SU-DHL-6 (cell line): ENCODE data around the gene RAD51.
"Not testable (repeated sequence)": the region's sequence is repeated elsewhere in the genome, so short reads cannot be mapped to it uniquely, and the experiment has no call there.

Source experiments
- H2AFZ ChIP-seq: fragments of 200-600 bp; sonication (generic); 2 replicates; pipeline ENCODE4 v1.6.1; 2014; ENCODE audit warnings: low read depth, mild to moderate bottlenecking, moderate library complexity, mixed read lengths, antibody characterized with exemption, low read length; ENCODE audit not compliant: severe bottlenecking
- H3F3A ChIP-seq: fragments of 200-600 bp; shearing (Covaris generic); 2 replicates; pipeline ENCODE4 v1.6.0; 2016; ENCODE audit warnings: antibody characterized with exemption, mild to moderate bottlenecking; ENCODE audit not compliant: insufficient read depth
- H3K27ac ChIP-seq: fragments of 200-600 bp; sonication (generic); 2 replicates; pipeline ENCODE4 v1.5.1; 2016; ENCODE audit warnings: low read depth, mild to moderate bottlenecking, low read length, moderate library complexity, mixed read lengths
- H3K27me3 ChIP-seq: fragments of 200-600 bp; sonication (generic), shearing (Covaris generic); 2 replicates; pipeline ENCODE4 v1.6.0; 2014; ENCODE audit warnings: mild to moderate bottlenecking, low read length
- H3K36me3 ChIP-seq: fragments of 200-600 bp; sonication (generic); 2 replicates; pipeline ENCODE4 v1.6.1; 2014; ENCODE audit warnings: mild to moderate bottlenecking, low read length, mixed read lengths
- H3K4me2 ChIP-seq: fragments of 300-600, 200-600 bp; shearing (Covaris generic), sonication (generic); 2 replicates; pipeline ENCODE4 v1.6.0; 2014; ENCODE audit warnings: low read length, low read depth, mild to moderate bottlenecking; ENCODE audit not compliant: poor library complexity, severe bottlenecking
- H3K4me3 ChIP-seq: fragments of 200-600 bp; sonication (generic); 2 replicates; pipeline ENCODE4 v1.5.1; 2014; ENCODE audit warnings: antibody characterized with exemption, low read length, mild to moderate bottlenecking, mixed read lengths; ENCODE audit not compliant: insufficient read depth, poor library complexity, severe bottlenecking
- H3K79me2 ChIP-seq: fragments of 200-600 bp; sonication (generic); 2 replicates; pipeline ENCODE4 v1.6.1; 2014; ENCODE audit warnings: mild to moderate bottlenecking, low read length, moderate library complexity; ENCODE audit not compliant: insufficient read depth
- H3K9ac ChIP-seq: fragments of 200-600 bp; sonication (generic); 2 replicates; pipeline ENCODE4 v1.7.0; 2014; ENCODE audit warnings: mild to moderate bottlenecking, low read length
- H3K9me2 ChIP-seq: fragments of 200-600 bp; sonication (generic); replicated peaks from 2 replicates; pipeline ENCODE4 v1.6.1; 2014; ENCODE audit warnings: low read length; ENCODE audit not compliant: insufficient read depth
- H3K9me3 ChIP-seq: fragments of 200-600 bp; sonication (generic); 2 replicates; pipeline ENCODE4 v1.6.1; 2014; ENCODE audit warnings: low read length, mixed read lengths; ENCODE audit not compliant: insufficient read depth
- H4K20me1 ChIP-seq: fragments of 200-600 bp; sonication (generic); 2 replicates; pipeline ENCODE4 v1.6.1; 2014; ENCODE audit warnings: low read depth, mild to moderate bottlenecking, antibody characterized with exemption, low read length, moderate library complexity, mixed read lengths
- EZH2phosphoT487 ChIP-seq: fragments of 200-600 bp; sonication (generic), shearing (Covaris generic); conservative IDR thresholded peaks from 2 replicates; pipeline ENCODE4 v1.6.1; 2018; ENCODE audit warnings: mild to moderate bottlenecking, antibody characterized with exemption, low read length, moderate library complexity, mixed read lengths
- TF ChIP-seq, protein P1 (sequence below): fragments of 200-600 bp; sonication (generic); IDR thresholded peaks from one replicate; pipeline ENCODE4 v1.5.1; 2017; ENCODE audit warnings: antibody characterized with exemption, mild to moderate bottlenecking, low read length, moderate library complexity; ENCODE audit not compliant: insufficient read depth, poor library complexity, severe bottlenecking

RAD51 gene

DNA sequence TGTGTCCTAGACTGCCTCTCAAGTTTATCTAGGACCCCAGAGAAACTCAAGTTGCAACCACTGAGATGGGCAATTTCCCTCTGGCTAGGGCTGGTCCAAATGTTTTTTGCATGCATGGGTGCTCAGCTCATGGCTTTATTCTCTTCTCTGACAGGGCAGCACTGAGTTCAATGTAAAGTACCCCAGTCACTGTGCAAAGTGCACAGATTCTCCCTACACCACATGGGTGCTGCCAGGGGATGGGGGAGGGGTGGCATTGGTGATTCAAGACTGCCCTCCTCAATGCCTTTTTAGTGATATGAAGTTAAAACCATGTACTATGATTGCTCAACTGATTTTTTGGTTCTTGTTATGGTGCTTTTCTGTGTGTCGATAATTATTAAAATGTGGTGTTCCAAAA, 14.8 kb upstream of the RAD51 start:
- H2AFZ ChIP-seq: peak overlapping the region; percentile 28
- no peak overlapping the region for H3K4me3 ChIP-seq
- no peaks in the 10 kb centered on the region for H3K9me3 ChIP-seq
- TF ChIP-seq, protein P1, sequence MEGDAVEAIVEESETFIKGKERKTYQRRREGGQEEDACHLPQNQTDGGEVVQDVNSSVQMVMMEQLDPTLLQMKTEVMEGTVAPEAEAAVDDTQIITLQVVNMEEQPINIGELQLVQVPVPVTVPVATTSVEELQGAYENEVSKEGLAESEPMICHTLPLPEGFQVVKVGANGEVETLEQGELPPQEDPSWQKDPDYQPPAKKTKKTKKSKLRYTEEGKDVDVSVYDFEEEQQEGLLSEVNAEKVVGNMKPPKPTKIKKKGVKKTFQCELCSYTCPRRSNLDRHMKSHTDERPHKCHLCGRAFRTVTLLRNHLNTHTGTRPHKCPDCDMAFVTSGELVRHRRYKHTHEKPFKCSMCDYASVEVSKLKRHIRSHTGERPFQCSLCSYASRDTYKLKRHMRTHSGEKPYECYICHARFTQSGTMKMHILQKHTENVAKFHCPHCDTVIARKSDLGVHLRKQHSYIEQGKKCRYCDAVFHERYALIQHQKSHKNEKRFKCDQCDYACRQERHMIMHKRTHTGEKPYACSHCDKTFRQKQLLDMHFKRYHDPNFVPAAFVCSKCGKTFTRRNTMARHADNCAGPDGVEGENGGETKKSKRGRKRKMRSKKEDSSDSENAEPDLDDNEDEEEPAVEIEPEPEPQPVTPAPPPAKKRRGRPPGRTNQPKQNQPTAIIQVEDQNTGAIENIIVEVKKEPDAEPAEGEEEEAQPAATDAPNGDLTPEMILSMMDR: no peak
- no peak for TF ChIP-seq EZH2phosphoT487
- no peaks in the 10 kb centered on the region for H3K36me3 ChIP-seq
- H3K9ac ChIP-seq: peak overlapping the region; percentile 28
- H3K9me2 ChIP-seq: no peaks in the 10 kb centered on the region
- no peaks in the 10 kb centered on the region for H4K20me1 ChIP-seq
- H3K27me3 ChIP-seq: no peaks in the 10 kb centered on the region
- no peaks in the 10 kb centered on the region for H3K79me2 ChIP-seq
- peaks cover 21% of the 10 kb centered on the region for H3F3A ChIP-seq
- peak overlapping the region; percentile 94 for H3K27ac ChIP-seq
- H3K4me2 ChIP-seq: peak overlapping the region; percentile 58

DNA sequence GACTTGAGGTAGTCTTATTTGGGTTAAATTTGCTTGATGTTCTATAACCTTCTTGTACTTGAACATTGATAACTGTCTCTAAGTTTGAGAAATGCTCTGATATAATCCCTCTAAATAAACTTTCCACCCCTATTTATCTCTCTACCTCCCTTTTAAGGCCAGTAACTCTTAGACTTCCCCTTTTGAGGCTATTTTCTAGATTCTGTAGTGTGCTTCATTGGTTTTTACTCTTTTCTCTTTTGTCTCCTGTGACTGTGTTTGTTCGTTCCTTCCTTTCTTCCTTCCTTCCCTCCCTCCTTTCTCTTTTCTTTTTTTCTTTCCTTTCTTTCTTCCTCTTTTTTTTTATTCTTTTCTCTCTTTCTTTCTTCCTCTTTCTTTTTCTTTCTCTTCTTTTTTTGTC, 14.0 kb upstream of the RAD51 start:
- H3K4me3 ChIP-seq, H3K79me2 ChIP-seq, H3K27me3 ChIP-seq, H3K9me2 ChIP-seq, H3K9me3 ChIP-seq, H4K20me1 ChIP-seq, H3K36me3 ChIP-seq: not testable (repeated sequence)
- H3F3A ChIP-seq: peaks cover 21% of the 10 kb centered on the region
- H3K27ac ChIP-seq: peak overlapping the region; percentile 94
- H3K9ac ChIP-seq: peak overlapping the region; percentile 28
- peak overlapping the region; percentile 28 for H2AFZ ChIP-seq
- peak overlapping the region; percentile 58 for H3K4me2 ChIP-seq

DNA sequence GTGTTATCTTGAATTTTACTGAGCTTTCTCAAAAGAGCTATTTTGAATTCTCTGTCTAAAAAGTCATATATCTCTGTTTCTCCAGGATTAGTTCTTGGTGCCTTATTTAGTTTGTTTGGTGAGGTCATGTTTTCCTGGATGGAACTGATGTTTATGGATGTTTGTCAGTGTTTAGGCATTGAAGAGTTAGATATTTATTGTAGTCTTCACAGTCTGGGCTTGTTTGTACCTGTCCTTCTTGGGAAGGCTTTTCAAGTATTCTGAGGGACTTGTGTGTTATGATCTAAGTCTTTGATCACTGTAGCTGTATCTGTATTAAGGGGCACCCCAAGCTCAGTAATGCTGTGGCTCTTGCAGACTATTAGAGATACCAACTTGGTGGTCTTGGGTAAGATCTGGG, 10.6 kb upstream of the RAD51 start:
- no peak overlapping the region for H3K4me2 ChIP-seq
- H2AFZ ChIP-seq: no peak overlapping the region
- H3K9me3 ChIP-seq: no peaks in the 10 kb centered on the region
- no peak overlapping the region for H3K9ac ChIP-seq
- TF ChIP-seq, protein P1: no peak
- no peak for TF ChIP-seq EZH2phosphoT487
- H3K9me2 ChIP-seq: no peaks in the 10 kb centered on the region
- H3K79me2 ChIP-seq: no peaks in the 10 kb centered on the region
- no peaks in the 10 kb centered on the region for H3K27me3 ChIP-seq
- H4K20me1 ChIP-seq: no peaks in the 10 kb centered on the region
- H3K4me3 ChIP-seq: no peak overlapping the region
- H3K27ac ChIP-seq: no peak overlapping the region
- H3F3A ChIP-seq: peaks cover 15% of the 10 kb centered on the region
- H3K36me3 ChIP-seq: no peaks in the 10 kb centered on the region

DNA sequence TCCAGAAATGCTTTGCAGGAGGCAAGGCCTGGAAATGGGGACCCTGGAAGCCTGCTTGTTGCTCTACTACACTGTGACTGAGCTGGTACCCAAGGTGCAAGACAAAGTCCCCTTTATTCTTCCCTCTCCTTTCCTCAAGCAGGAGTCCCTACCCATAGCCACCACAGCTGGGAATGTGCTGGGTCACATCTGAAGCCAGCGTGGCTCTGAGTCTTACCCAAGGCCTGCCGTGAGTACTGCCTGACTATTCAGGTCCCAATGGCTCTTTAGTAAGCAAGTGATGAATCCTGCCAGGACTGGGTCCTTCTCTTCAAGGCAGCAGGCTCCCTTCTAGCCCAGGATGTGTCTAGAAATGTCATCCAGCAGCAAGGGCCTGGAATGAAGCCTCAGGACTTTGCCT, 9.6 kb upstream of the RAD51 start:
- H4K20me1 ChIP-seq: no peaks in the 10 kb centered on the region
- no peaks in the 10 kb centered on the region for H3K9me2 ChIP-seq
- H3K4me3 ChIP-seq: no peak overlapping the region
- H3F3A ChIP-seq: peaks cover 8% of the 10 kb centered on the region
- H3K79me2 ChIP-seq: no peaks in the 10 kb centered on the region
- no peak overlapping the region for H3K27ac ChIP-seq
- no peak for TF ChIP-seq EZH2phosphoT487
- TF ChIP-seq, protein P1: no peak
- no peak overlapping the region for H2AFZ ChIP-seq
- no peak overlapping the region for H3K9ac ChIP-seq
- H3K36me3 ChIP-seq: no peaks in the 10 kb centered on the region
- H3K9me3 ChIP-seq: no peaks in the 10 kb centered on the region
- H3K27me3 ChIP-seq: no peaks in the 10 kb centered on the region
- H3K4me2 ChIP-seq: no peak overlapping the region
